Kidney (tissue), 14 donors: ENCODE data around the gene SYNGR2. TPM values are rescaled to one million over a fixed set of nuclear protein-coding genes. Genes with fewer than 3 reads are reported as not detected.

Experiments
- DNase-seq, 5 donors: peaks; one replicate each; pipeline ENCODE4 v3.0.0-alpha.2; 2013 to 2020
- FAIRE-seq: peaks from 2 replicates; lab custom pipeline; 2012; peaks lifted over from hg19 to GRCh38; lab: Jason Lieb, UNC
- H3K27ac ChIP-seq, 2 donors: one replicate each; pipeline ENCODE4 v1.7.0; 2013; ENCODE audit warnings: low read depth in 2 of 2, low read length in 2 of 2, inconsistent platforms in 1 of 2
- H3K27me3 ChIP-seq: one replicate; pipeline ENCODE4 v1.7.1; 2013; ENCODE audit warnings: low read length, inconsistent platforms; ENCODE audit not compliant: control insufficient read depth, insufficient read depth
- H3K36me3 ChIP-seq, 3 donors: one replicate each; pipeline versions ENCODE4 v1.7.0 to v1.7.1; 2013; ENCODE audit warnings: low read length in 3 of 3, control low read depth in 1 of 3, inconsistent platforms in 1 of 3; ENCODE audit not compliant: insufficient read depth in 3 of 3, control insufficient read depth in 2 of 3
- H3K4me1 ChIP-seq, 3 donors: one replicate each; pipeline versions ENCODE4 v1.7.0 to v1.7.1; 2013; ENCODE audit warnings: low read length in 3 of 3, inconsistent platforms in 1 of 3, low read depth in 1 of 3; ENCODE audit not compliant: control insufficient read depth in 2 of 3, insufficient read depth in 2 of 3
- H3K4me3 ChIP-seq, 3 donors: one replicate each; pipeline versions ENCODE4 v1.7.0 to v1.8.1; 2013; ENCODE audit warnings: low read length in 3 of 3, control low read depth in 1 of 3, inconsistent platforms in 1 of 3
- H3K9ac ChIP-seq, 3 donors: one replicate each; pipeline versions ENCODE4 v1.7.0 to v1.7.1; 2013; ENCODE audit warnings: low read length in 3 of 3, control low read depth in 1 of 3, inconsistent platforms in 1 of 3
- H3K9me3 ChIP-seq, 3 donors: one replicate each; pipeline versions ENCODE4 v1.7.0 to v1.7.1; 2013; ENCODE audit warnings: low read length in 3 of 3, control low read depth in 1 of 3, inconsistent platforms in 1 of 3; ENCODE audit not compliant: control insufficient read depth in 2 of 3, insufficient read depth in 1 of 3
- intact Hi-C: fragments of 100-400 bp; cut with DNase I; formaldehyde crosslinking; loops from one replicate; pipeline ENCODE4 v1.11.1; 2022
- polyA plus RNA-seq: library from polyadenylated mRNA; stranded (reverse); fragments of 350-450 nt; fragmentation: Illumina TruSeq; extraction: RNeasy Lipid Tissue Mini Kit (QIAGEN cat#74804); gene quantifications from one replicate; pipeline ENCODE4 v1.2.3, GENCODE V29; 2014; ENCODE audit warnings: low read depth, low replicate concordance; ENCODE audit not compliant: insufficient read depth
- total RNA-seq: library from RNA; stranded (reverse); fragmentation: NEBNext Ultra II Directional; extraction: Animal tissue kit (Norgen Biotek cat#: 25700); gene quantifications from one replicate; pipeline ENCODE4 v1.2.1, GENCODE V29; 2021
- TF ChIP-seq, protein P1 (sequence below): IDR thresholded peaks from 3 replicates; pipeline ENCODE4 v1.5.1; 2012; ENCODE audit warnings: mild to moderate bottlenecking, moderate library complexity, borderline replicate concordance; ENCODE audit not compliant: insufficient read depth; ENCODE audit errors: extremely low read depth
- donor health status: control.
- donor health status: control.
- donor health status: control.
- donor health status: control.
- donor health status: control.
- donor health status: DM: yes; HTN: yes; CAD: no.
- donor health status: Normal renal cell carcinoma (clear cell type).

SYNGR2 gene
- total and polyA plus RNA-seq, 2 donors from 2014 or later, result 149 to 165 TPM

DNA sequence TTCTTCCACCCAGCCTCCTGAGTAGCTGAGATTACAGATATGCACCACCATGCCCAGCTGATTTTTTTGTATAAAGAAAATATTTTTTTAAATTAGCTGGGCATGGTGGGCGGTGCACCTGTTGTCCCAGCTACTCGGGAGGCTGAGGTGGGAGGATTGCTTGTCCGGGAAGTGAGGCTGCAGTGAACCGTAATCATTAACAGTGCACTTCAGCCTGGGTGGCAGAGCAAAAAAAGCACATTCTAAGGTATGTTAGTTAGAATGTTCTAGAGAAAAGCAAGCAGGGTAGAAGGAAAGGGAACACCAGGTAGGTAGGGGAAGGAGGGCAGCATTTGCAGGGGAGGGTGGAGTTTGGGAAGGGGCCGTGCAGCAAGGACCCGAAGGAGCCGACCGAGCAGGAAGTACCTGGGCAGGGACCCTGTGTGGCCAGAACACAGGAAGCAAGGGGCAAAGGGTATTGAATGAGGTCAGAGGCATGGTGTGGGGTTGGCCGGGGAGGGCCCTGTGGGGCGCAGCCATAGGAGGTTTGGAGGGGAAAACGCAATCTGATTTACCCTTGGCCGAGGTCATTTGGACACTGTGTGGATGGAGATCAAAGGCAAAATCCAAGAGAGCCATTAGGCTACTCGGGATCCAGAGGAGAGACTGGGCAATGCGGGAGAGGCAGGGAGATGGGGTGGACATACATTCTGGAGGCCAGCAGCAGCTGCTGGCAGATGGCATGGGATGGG, 19.9 kb upstream of the SYNGR2 start:
- Histone ChIP-seq H3K4me3 (no peak overlapping the region), H3K9ac (no peak overlapping the region), H3K27me3 (no peaks in the 10 kb centered on the region), H3K27ac (no peak overlapping the region), H3K36me3 (no peaks in the 10 kb centered on the region), H3K9me3 (no peaks in the 10 kb centered on the region), H3K4me1 (peaks cover 0 to 30% (median 28%) of the 10 kb centered on the region in 3 donors)
- DNase-seq, result no peak
- no peak for FAIRE-seq
- TF ChIP-seq, protein P1, sequence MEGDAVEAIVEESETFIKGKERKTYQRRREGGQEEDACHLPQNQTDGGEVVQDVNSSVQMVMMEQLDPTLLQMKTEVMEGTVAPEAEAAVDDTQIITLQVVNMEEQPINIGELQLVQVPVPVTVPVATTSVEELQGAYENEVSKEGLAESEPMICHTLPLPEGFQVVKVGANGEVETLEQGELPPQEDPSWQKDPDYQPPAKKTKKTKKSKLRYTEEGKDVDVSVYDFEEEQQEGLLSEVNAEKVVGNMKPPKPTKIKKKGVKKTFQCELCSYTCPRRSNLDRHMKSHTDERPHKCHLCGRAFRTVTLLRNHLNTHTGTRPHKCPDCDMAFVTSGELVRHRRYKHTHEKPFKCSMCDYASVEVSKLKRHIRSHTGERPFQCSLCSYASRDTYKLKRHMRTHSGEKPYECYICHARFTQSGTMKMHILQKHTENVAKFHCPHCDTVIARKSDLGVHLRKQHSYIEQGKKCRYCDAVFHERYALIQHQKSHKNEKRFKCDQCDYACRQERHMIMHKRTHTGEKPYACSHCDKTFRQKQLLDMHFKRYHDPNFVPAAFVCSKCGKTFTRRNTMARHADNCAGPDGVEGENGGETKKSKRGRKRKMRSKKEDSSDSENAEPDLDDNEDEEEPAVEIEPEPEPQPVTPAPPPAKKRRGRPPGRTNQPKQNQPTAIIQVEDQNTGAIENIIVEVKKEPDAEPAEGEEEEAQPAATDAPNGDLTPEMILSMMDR, result no peak
- intact Hi-C loops, result no loop called here

DNA sequence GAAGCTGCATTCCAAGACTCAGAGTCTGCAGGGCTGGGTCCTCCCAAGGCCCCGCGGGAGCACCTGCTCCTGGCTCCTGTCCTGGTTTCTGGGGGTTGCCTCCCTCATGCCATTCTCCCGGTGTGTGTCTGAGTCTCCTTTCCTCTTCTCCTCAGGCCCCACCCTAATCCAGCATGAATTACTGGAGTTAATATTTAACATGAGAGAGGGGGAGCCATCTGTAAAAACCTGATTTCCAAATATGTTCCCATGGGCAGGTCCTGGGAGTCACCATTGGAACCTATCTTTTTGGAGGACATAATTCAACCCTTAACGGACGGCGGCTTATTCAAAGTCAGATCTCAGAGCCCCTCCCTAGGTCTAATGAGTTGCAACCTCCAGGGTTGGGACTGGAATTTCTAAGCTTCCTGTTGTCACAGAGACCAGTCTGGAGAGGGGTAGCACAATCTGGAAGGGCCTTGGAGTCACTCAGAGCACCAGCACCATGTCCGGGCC, 16.8 kb upstream of the SYNGR2 start:
- intact Hi-C loops, result no loop called here
- peak overlapping the region; percentile 32 to 44 for H3K27ac ChIP-seq
- FAIRE-seq, result no peak

DNA sequence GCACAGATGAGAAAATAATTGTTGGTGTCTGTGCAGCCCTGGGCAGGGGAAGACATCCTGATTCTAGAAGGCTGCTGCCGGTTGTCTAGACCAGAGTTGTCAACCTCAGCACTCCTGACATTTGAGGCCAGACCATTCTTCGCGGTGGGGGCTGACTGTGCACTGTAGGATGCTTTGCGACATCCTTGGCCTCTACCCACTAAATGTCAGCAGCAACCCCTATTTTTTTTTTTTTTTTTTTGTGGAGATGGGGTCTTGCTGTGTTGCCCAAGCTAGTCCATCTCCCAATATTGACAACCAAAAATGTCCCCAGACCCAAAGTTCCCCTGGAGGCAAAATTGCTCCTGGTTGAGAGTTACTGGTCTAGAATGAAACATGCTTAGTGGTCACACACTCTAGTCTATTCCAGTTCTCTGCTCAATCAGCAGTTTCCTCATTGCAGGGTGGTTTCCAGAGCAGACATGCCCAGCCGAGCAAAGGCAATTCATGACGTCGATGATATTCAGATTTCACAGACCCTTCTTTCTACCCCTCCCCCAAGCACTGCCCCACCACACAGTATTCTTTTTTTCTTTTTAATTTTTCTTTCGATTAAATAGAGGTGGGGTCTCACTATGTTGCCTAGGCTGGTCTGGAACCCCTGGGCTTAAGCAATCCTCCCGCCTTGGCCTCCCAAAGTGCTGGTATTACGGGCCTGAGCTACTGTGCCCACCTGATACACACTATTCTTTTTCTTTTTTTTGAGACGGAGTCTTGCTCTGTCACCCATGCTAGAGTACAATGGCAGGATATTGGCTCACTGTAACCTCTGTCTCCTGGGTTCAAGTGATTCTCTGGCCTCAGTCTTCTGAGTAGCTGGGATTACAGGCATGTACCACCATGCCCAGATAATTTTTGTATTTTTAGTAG, 13.2 kb upstream of the SYNGR2 start:
- no peak overlapping the region for H3K27ac ChIP-seq
- peaks cover 0 to 7% (median 2%) of the 10 kb centered on the region in 3 donors for H3K4me1 ChIP-seq
- H3K36me3 ChIP-seq, result no peaks in the 10 kb centered on the region
- no peak for FAIRE-seq
- intact Hi-C loops, result no loop called here
- H3K9ac ChIP-seq, result no peak overlapping the region
- H3K27me3 ChIP-seq, result no peaks in the 10 kb centered on the region
- TF ChIP-seq, protein P1, result no peak
- DNase-seq, result peak in 2 of 5 donors; percentile 68 to 80
- no peak overlapping the region for H3K4me3 ChIP-seq
- H3K9me3 ChIP-seq, result no peaks in the 10 kb centered on the region

More for the DNA sequence above, 16.8 kb upstream of the SYNGR2 start:
- no peaks in the 10 kb centered on the region for H3K27me3 ChIP-seq
- H3K4me3 ChIP-seq, result no peak overlapping the region
- no peaks in the 10 kb centered on the region for H3K36me3 ChIP-seq
- H3K9me3 ChIP-seq, result no peaks in the 10 kb centered on the region
- DNase-seq, result peak in 3 of 5 donors; percentile 61 to 89 (median 62)
- peaks cover 0 to 8% (median 7%) of the 10 kb centered on the region in 3 donors for H3K4me1 ChIP-seq
- no peak overlapping the region for H3K9ac ChIP-seq
- TF ChIP-seq, protein P1, result no peak
